ENCODE measurements around the gene GYS2. TPM values are rescaled to one million over a fixed set of nuclear protein-coding genes. Genes with fewer than 3 reads are reported as not detected.

Gene GYS2
- total and polyA plus RNA-seq, 2 of the 4 experiments (the other 2 are of a cell fraction), result not detected

- ATAC-seq (ENCODE audit: low read depth), result no peak
- no peak overlapping the region for H2BK5ac ChIP-seq (ENCODE audit: low read depth, low read length, poor library complexity, severe bottlenecking)
- 59% methylated on average over 2 of the region's 4 CpGs; no CpG with 5 or more reads in 1 of the 2 experiments for WGBS, 2 experiments (ENCODE audit: extremely low coverage in 2 of 2, insufficient read length in 1 of 2)
Observed at GRCh38 chr12:21568115-21568514, 36.5 kb downstream of the GYS2 start.

More at GRCh38 chr12:21568115-21568514, 36.5 kb downstream of the GYS2 start:
- no peaks in the 10 kb centered on the region for H3K9me1 ChIP-seq (ENCODE audit: insufficient read depth, low read length)
- H3K56ac ChIP-seq (ENCODE audit: extremely low read depth, insufficient read depth, low read length), result no peak overlapping the region
- H2AFZ ChIP-seq (replicated peaks; ENCODE audit: low read length, poor library complexity), result no peak overlapping the region
- H3K14ac ChIP-seq (replicated peaks; ENCODE audit: low read depth, low read length), result no peak overlapping the region
- no peak overlapping the region for H4K8ac ChIP-seq (ENCODE audit: low read depth in 2 of 2, low read length in 2 of 2)
- H3K9me3 ChIP-seq (ENCODE audit: control insufficient read depth, insufficient read depth, low read length), result no peaks in the 10 kb centered on the region
- no peak overlapping the region for H2BK120ac ChIP-seq (ENCODE audit: low read depth, low read length)
- no peak overlapping the region for H2BK15ac ChIP-seq (ENCODE audit: low read depth, low read length)
- no peaks in the 10 kb centered on the region for H3K79me1 ChIP-seq (ENCODE audit: low read depth in 1 of 2, low read length in 2 of 2)
- H4K20me1 ChIP-seq (ENCODE audit: insufficient read depth, low read length), result no peaks in the 10 kb centered on the region
- in situ Hi-C loops (cut with MboI; ENCODE audit: low sequenced_read_pairs) (no loop called here), dilution Hi-C loops (cut with HindIII; ENCODE audit: low sequenced_read_pairs, unreplicated experiment) (no loop called here), intact Hi-C loops (cut with micrococcal nuclease) (no loop called here)
- BruUV-seq (replicated peaks), result no TSS peak
- H3K9ac ChIP-seq (ENCODE audit: low read depth, low read length), result no peak overlapping the region
- no peaks in the 10 kb centered on the region for H3K4me1 ChIP-seq (ENCODE audit: control insufficient read depth, insufficient read depth, low read length)
- H3K27me3 ChIP-seq (ENCODE audit: control insufficient read depth, insufficient read depth, low read length), result no peaks in the 10 kb centered on the region
- no peak overlapping the region for H3K27ac ChIP-seq (ENCODE audit: insufficient read depth, low read length)
- no peak overlapping the region for H3K4me3 ChIP-seq (ENCODE audit: insufficient read depth, low read depth, low read length)
- no peak overlapping the region for H2BK20ac ChIP-seq (ENCODE audit: low read depth, low read length)
- no peak overlapping the region for H3K23ac ChIP-seq (ENCODE audit: low read depth, low read length)
- H4K5ac ChIP-seq (ENCODE audit: low read depth, low read length), result no peak overlapping the region
- TF ChIP-seq BHLHE40 (IDR thresholded peaks at IDR 0.05; ENCODE audit: low read depth, low read length) (no peak), CHD1 (IDR thresholded peaks at IDR 0.05; ENCODE audit: low read depth, low read length) (no peak), SMC3 (IDR thresholded peaks at IDR 0.05; ENCODE audit: low read depth, low read length) (no peak), ELK1 (IDR thresholded peaks at IDR 0.05; ENCODE audit: borderline replicate concordance, low read depth, low read length) (no peak), CEBPB (IDR thresholded peaks at IDR 0.05; ENCODE audit: low read depth, low read length) (no peak), MXI1 (IDR thresholded peaks at IDR 0.05; ENCODE audit: borderline replicate concordance, low read depth, low read length) (no peak), RFX5 (IDR thresholded peaks at IDR 0.05; ENCODE audit: low read depth, low read length) (no peak), USF2 (IDR thresholded peaks at IDR 0.05; ENCODE audit: low read depth, low read length) (no peak), RAD21 (IDR thresholded peaks at IDR 0.05; ENCODE audit: low read length) (no peak), MAZ (IDR thresholded peaks at IDR 0.05; ENCODE audit: borderline replicate concordance, low read depth, low read length) (no peak), CTCF (conservative IDR thresholded peaks at IDR 0.05; ENCODE audit: low read depth, low read length) (no peak), RCOR1 (IDR thresholded peaks at IDR 0.05; ENCODE audit: insufficient replicate concordance, low read length) (no peak), MAFK (IDR thresholded peaks at IDR 0.05; ENCODE audit: low read depth, low read length) (no peak), POLR2A (IDR thresholded peaks at IDR 0.05; ENCODE audit: low read depth, low read length) (no peak)
- ChIA-PET POLR2A (ENCODE audit: unreplicated experiment) (no interaction called here), CTCF (no interaction called here)
- H2AK5ac ChIP-seq (ENCODE audit: low read depth, low read length), result no peak overlapping the region
- no peak overlapping the region for H4K91ac ChIP-seq (ENCODE audit: insufficient read depth, low read depth, low read length)
- no peak overlapping the region for H3K4ac ChIP-seq (ENCODE audit: low read depth, low read length)
- no peak overlapping the region for H2AK9ac ChIP-seq (replicated peaks; ENCODE audit: low read depth, low read length, poor library complexity)
- no peaks in the 10 kb centered on the region for H3K36me3 ChIP-seq (ENCODE audit: control insufficient read depth, insufficient read depth, low read length)
- H3K18ac ChIP-seq (ENCODE audit: low read depth, low read length), result no peak overlapping the region
- H3K4me2 ChIP-seq (ENCODE audit: low read depth, low read length), result no peak overlapping the region
- no peak for DNase-seq

Measured in IMR-90 (cell line).